ENCODE results near the gene RPS6KL1.

RPS6KL1 gene

DNA sequence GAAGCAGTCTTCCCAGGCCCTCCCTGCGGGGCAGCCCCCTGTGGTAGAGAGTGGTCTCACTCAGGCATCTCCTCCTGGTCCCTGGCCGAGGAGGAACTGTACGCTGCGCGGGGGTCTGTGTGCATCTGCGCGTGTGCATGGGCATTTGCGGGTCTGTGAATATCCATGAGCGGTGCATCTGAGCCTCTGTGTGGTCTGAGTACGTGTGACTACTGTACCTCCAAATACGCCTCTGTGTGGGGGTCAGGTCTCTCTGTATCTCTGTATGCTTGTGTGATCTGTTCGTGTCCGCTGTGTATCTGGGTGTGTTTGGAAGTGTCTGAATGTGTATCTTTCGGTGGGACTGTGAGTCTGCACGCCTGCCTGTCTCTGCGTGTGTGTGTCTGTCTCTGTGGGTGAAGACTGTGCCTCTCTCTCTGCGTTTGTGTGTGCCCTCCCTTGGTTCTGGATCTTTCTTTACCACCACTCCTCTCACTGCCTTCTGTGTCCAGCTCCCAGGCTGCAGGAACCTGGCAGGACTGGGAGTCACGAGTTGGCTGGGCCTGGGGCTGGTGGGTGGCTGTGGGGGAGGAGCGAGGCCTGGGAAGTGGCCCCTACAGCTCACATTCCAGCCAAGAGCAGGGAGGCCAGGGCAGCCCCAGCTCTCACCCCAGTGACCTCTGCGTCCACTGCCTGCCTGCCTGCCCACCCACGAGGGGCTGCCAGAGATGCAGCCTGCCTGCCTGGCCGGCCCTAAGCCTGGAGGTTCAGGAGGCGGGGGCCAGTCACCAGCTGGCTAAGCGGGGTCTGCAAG is 33.4 kb upstream of the RPS6KL1 start:
- no peak for TF ChIP-seq POLR2A (IDR thresholded peaks at IDR 0.05; ENCODE audit: low read length)
- TF ChIP-seq GATA1 (IDR thresholded peaks at IDR 0.05; ENCODE audit: low read depth, low read length): no peak
- DNase-seq: no peak

DNA sequence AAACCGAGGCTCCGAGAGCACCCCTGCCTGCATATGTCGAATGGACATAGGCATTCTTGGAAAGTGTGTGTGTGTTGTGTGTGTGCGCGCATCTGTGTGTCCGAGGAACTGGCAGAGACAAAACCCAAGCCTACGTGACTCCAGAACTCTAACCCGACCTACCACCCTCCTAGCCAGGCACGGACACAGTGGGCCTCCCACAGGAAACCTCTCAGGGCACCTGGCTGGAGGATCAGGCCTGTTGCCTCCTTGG is 32.9 kb upstream of the RPS6KL1 start:
- no peak for DNase-seq
- no peak for TF ChIP-seq POLR2A (IDR thresholded peaks at IDR 0.05; ENCODE audit: low read length)
- no peak for TF ChIP-seq GATA1 (IDR thresholded peaks at IDR 0.05; ENCODE audit: low read depth, low read length)

DNA sequence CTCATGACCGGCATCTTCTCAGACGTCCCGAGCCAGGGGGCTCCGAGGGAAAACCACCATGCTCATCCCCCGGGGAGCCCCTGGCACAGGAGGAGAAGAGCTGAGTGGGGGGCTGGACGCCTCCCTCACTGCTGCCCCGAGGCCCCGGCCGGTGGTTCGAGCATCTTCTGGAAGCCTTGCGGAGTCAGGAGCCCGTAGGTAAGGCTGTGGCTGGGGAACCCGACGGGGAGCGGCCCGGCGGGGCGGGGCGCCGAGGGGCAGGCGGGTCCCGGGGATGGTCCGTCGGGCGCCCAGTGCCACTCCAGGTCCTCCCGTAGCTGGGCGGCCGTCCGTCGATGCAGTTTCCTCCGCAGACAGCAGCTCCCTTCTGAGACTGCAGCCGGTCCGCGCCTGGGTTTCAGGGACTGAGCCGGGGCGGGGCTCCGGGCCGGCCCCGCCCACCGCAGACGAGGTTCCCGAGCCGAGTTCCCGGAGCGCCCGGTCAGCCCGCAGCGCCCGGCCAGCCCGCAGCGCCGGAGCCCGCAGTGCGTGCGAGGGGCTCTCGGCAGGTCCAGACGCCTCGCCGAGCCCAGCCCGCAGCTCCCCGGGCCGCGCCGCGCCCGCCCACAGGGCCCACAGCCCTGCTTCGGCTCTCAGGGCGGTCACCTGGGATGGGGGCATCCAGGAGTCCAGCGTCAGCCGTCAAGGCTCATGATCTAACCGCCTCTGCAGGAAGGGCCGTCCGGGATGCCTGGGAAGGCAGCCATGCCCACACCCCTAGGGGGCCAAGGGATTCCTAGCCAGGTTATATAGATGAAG is 32.4 kb upstream of the RPS6KL1 start, which contains the start of gene PGF:
TSS of gene PGF (minus strand) at position 369 of the 798 bp plus-strand sequence. CDS start at position 14, 355 bp downstream.
- DNase-seq: peak; percentile 44 to 64
- no peak for TF ChIP-seq POLR2A (IDR thresholded peaks at IDR 0.05; ENCODE audit: low read length)
- TF ChIP-seq GATA1 (IDR thresholded peaks at IDR 0.05; ENCODE audit: low read depth, low read length): no peak

DNA sequence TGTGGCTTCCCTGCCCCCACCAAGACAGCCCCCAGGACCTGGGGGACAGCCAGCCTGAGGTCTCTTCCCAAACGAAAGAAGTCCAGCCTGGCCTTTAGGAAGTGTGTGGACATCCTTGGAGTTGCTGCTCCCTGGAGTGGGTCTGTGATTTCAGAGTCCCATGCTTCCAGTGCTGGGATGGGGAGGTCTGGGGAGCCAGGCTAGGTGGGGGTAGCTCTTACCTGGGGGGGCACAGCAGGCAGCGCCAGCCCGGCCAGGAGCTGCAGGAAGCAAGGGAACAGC is 31.8 kb upstream of the RPS6KL1 start:
- DNase-seq: no peak
- TF ChIP-seq GATA1 (IDR thresholded peaks at IDR 0.05; ENCODE audit: low read depth, low read length) (no peak), POLR2A (IDR thresholded peaks at IDR 0.05; ENCODE audit: low read length) (no peak)

DNA sequence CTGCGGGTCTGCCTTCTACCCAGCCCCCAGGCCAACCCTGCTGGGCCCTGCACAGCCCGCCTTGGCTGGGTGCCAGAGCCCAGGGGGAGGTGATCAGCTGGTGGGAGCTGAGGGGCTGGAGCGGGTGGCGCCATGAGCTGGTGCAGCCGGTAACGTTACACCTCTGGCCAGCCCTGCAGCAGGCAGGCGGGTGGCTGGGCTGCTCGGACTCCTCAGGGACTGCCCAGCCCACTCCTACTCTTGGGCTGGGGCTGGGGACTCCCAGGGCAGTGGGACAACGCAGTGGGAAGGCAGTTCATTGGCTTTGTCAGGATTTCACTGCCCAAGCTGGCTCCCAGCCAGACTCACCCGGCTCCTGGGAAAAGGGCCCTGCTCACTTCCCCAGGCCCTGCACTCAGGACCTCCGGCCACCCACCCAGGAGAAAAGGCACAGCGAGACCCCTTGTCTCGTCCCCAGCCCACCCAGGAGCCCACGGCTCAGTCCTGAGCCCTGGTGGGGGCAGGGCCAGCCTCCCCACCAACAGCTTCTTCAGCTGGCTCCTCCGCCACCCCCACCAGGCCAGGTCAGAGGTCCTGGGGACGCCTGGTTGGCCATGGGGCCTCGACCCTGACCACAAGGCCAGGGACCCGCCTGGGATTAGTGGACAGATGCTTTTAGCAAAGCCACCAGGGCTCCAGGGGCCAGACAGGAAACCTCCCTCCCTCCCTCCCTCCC is 31.3 kb upstream of the RPS6KL1 start:
- peak in 1 of 2 experiments; percentile 25 for DNase-seq
- TF ChIP-seq GATA1 (IDR thresholded peaks at IDR 0.05; ENCODE audit: low read depth, low read length) (no peak), POLR2A (IDR thresholded peaks at IDR 0.05; ENCODE audit: low read length) (no peak)

DNA sequence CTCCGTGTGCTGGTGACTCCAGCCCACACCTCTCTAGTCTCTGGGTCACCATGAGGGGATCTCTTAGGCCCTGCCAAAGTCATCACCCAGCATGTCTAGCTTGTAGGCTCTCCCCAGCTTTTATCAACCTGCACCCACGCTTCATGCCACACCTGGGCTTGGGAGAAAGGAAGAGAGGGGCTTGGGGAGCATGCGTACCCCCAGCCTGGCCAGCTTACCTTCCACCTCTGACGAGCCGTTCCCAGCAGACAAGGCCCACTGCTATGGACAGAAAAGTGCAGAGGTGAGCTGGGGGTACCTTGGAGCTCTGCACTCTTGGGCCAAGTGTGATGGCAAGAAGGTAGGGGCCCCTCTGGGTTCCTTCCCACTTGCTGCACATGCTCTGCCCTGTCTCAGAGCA is 30.6 kb upstream of the RPS6KL1 start:
- DNase-seq: no peak
- no peak for TF ChIP-seq POLR2A (IDR thresholded peaks at IDR 0.05; ENCODE audit: low read length)
- no peak for TF ChIP-seq GATA1 (IDR thresholded peaks at IDR 0.05; ENCODE audit: low read depth, low read length)

DNA sequence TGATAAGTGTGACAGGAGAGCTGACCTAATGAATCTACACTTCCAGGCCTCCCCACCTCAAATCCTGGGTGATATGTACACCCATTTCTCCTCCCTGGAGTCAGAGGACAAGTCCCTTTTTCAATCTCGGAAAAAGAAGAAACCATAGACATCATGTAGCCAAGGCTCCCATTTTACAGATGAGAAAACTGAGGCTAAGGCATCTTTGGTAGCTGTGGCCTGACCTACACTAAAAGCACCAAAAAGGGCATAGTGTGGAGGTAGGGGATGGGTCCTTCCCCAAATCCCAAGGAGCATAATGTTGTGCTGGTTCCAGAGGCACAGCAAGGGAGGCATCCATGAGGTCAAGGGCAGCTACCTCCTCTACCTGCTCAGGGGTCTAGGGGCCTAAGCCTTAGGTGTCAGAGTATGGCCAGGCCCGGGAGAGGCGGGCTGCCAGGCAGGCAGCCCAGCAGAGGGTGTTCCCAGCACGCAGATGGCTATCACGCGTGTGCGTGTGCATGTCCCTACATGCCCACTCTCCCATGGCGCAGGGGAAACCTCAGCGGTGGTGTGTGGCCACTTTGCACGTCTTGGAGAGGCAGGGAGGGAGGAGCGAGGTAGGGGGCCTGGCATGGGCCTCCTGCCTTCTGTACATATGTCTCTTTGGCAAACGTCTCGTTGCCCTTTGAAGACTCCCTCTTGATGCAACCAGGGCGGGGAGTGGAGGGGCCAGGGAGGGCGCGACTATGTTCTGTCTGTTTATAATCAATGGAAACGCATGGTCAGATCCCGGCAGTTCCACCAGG is 29.8 kb upstream of the RPS6KL1 start:
- peak; percentile 35 to 37 for DNase-seq
- TF ChIP-seq GATA1 (IDR thresholded peaks at IDR 0.05; ENCODE audit: low read depth, low read length) (no peak), POLR2A (IDR thresholded peaks at IDR 0.05; ENCODE audit: low read length) (no peak)

GRCh38 chr14:74952180-74952665 is 29.2 kb upstream of the RPS6KL1 start:
- no peak for DNase-seq
- no peak for TF ChIP-seq GATA1 (IDR thresholded peaks at IDR 0.05; ENCODE audit: low read depth, low read length)
- TF ChIP-seq POLR2A (IDR thresholded peaks at IDR 0.05; ENCODE audit: low read length): no peak

DNA sequence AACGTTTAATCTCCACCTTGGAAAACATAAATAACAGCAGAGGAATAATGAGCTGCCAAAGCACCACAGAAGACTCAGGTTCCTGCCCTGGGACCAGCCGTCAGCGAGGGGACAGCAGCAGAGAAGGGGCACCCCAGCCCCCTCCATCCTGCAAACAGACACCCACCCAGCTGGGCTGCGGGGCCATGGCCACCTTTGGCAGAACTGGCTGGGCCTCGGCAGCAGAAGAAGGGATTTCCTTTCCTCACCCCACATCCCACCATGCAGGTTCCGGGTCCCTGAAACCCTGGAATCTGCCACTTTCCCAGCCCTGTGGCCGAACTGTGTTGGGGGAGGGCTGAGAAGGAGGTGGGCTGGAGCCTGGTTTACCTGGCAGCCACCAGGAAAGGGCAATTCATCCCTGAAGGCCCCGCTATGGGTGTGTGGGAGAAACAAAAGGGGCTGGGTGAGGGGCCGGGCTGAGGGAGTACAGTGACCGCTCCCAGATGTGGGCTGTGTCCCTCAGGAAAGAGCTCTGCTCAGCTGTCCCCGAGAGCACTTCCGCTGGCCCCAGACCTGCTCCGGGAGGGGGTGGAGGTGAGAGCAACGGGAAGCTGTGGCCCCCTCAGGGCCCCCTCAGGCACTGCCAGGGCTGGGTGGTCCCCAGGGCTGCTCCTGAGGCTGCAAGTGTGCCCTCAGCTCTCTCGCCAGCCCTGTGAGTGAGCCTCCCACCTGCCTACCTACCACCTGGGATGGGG is 28.6 kb upstream of the RPS6KL1 start:
- no peak for TF ChIP-seq POLR2A (IDR thresholded peaks at IDR 0.05; ENCODE audit: low read length)
- no peak for TF ChIP-seq GATA1 (IDR thresholded peaks at IDR 0.05; ENCODE audit: low read depth, low read length)
- no peak for DNase-seq

GRCh38 chr14:74950795-74951442 is 27.9 kb upstream of the RPS6KL1 start:
- no peak for DNase-seq
- no peak for TF ChIP-seq POLR2A (IDR thresholded peaks at IDR 0.05; ENCODE audit: low read length)
- no peak for TF ChIP-seq GATA1 (IDR thresholded peaks at IDR 0.05; ENCODE audit: low read depth, low read length)

GRCh38 chr14:74949859-74950573 is 27.0 kb upstream of the RPS6KL1 start:
- DNase-seq: peak; percentile 74 to 88
- TF ChIP-seq POLR2A (IDR thresholded peaks at IDR 0.05; ENCODE audit: low read length): no peak
- no peak for TF ChIP-seq GATA1 (IDR thresholded peaks at IDR 0.05; ENCODE audit: low read depth, low read length)

- DNase-seq: no peak
- TF ChIP-seq GATA1 (IDR thresholded peaks at IDR 0.05; ENCODE audit: low read depth, low read length) (no peak), POLR2A (IDR thresholded peaks at IDR 0.05; ENCODE audit: low read length) (no peak)
Observed at GRCh38 chr14:74949191-74949601, 26.1 kb upstream of the RPS6KL1 start.

Data from erythroblast (primary cell).